ENCODE results near the gene DVL1. TPM values are rescaled to one million over a fixed set of nuclear protein-coding genes. Genes with fewer than 3 reads are reported as not detected.

Gene DVL1
- total and polyA plus RNA-seq, 9 of the 15 experiments (the other 6 are each of a cell fraction or from before 2014, with no cell fraction given): 0.62 to 135 (median 24.3) TPM

- TF ChIP-seq NCOR1 (IDR thresholded peaks at IDR 0.05) (no peak), ZNF282 (CRISPR knock-in tag; IDR thresholded peaks at IDR 0.05) (no peak), XRCC3 (IDR thresholded peaks at IDR 0.05) (no peak), E2F8 (IDR thresholded peaks at IDR 0.05; ENCODE audit: low read depth, partially characterized antibody) (no peak), HNRNPUL1 (IDR thresholded peaks at IDR 0.05; ENCODE audit: low read length) (no peak), GABPB1 (CRISPR knock-in tag; IDR thresholded peaks at IDR 0.05) (peak; percentile 57; the same call in 1 of the 2 replicates), FOXM1 (IDR thresholded peaks at IDR 0.05; ENCODE audit: low read depth) (no peak), FOXM1 (CRISPR knock-in tag; IDR thresholded peaks at IDR 0.05; ENCODE audit: low read depth) (no peak), ZNF239 (CRISPR knock-in tag; IDR thresholded peaks at IDR 0.05) (no peak), RBM25 (IDR thresholded peaks at IDR 0.05; ENCODE audit: low read depth, low read length, severe bottlenecking) (no peak), ZNF263 (CRISPR knock-in tag; IDR thresholded peaks at IDR 0.05; ENCODE audit: borderline replicate concordance) (no peak; the same call in 1 of the 2 replicates), ZNF668 (CRISPR knock-in tag; IDR thresholded peaks at IDR 0.05) (no peak), RAD21 (CRISPR knock-in tag; conservative IDR thresholded peaks at IDR 0.05 in 1 of 2, IDR thresholded peaks at IDR 0.05 in 1 of 2) (peak; percentile 43 to 56; a peak in 3 of 4 replicates), MEF2D (tag; conservative IDR thresholded peaks at IDR 0.05; ENCODE audit: low read depth) (no peak)
- TF ChIP-seq, protein P1, sequence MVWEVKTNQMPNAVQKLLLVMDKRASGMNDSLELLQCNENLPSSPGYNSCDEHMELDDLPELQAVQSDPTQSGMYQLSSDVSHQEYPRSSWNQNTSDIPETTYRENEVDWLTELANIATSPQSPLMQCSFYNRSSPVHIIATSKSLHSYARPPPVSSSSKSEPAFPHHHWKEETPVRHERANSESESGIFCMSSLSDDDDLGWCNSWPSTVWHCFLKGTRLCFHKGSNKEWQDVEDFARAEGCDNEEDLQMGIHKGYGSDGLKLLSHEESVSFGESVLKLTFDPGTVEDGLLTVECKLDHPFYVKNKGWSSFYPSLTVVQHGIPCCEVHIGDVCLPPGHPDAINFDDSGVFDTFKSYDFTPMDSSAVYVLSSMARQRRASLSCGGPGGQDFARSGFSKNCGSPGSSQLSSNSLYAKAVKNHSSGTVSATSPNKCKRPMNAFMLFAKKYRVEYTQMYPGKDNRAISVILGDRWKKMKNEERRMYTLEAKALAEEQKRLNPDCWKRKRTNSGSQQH (CRISPR knock-in tag; IDR thresholded peaks at IDR 0.05): no peak
- TF ChIP-seq, protein P2, sequence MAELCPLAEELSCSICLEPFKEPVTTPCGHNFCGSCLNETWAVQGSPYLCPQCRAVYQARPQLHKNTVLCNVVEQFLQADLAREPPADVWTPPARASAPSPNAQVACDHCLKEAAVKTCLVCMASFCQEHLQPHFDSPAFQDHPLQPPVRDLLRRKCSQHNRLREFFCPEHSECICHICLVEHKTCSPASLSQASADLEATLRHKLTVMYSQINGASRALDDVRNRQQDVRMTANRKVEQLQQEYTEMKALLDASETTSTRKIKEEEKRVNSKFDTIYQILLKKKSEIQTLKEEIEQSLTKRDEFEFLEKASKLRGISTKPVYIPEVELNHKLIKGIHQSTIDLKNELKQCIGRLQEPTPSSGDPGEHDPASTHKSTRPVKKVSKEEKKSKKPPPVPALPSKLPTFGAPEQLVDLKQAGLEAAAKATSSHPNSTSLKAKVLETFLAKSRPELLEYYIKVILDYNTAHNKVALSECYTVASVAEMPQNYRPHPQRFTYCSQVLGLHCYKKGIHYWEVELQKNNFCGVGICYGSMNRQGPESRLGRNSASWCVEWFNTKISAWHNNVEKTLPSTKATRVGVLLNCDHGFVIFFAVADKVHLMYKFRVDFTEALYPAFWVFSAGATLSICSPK (IDR thresholded peaks at IDR 0.05; ENCODE audit: borderline replicate concordance): no peak
- TF ChIP-seq, protein P3, sequence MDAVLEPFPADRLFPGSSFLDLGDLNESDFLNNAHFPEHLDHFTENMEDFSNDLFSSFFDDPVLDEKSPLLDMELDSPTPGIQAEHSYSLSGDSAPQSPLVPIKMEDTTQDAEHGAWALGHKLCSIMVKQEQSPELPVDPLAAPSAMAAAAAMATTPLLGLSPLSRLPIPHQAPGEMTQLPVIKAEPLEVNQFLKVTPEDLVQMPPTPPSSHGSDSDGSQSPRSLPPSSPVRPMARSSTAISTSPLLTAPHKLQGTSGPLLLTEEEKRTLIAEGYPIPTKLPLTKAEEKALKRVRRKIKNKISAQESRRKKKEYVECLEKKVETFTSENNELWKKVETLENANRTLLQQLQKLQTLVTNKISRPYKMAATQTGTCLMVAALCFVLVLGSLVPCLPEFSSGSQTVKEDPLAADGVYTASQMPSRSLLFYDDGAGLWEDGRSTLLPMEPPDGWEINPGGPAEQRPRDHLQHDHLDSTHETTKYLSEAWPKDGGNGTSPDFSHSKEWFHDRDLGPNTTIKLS (IDR thresholded peaks at IDR 0.05; ENCODE audit: borderline replicate concordance, low read depth): peak; percentile 66; the same call in 1 of the 2 replicates
- TF ChIP-seq, protein P4, sequence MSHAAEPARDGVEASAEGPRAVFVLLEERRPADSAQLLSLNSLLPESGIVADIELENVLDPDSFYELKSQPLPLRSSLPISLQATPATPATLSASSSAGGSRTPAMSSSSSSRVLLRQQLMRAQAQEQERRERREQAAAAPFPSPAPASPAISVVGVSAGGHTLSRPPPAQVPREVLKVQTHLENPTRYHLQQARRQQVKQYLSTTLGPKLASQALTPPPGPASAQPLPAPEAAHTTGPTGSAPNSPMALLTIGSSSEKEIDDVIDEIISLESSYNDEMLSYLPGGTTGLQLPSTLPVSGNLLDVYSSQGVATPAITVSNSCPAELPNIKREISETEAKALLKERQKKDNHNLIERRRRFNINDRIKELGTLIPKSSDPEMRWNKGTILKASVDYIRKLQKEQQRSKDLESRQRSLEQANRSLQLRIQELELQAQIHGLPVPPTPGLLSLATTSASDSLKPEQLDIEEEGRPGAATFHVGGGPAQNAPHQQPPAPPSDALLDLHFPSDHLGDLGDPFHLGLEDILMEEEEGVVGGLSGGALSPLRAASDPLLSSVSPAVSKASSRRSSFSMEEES (CRISPR knock-in tag; IDR thresholded peaks at IDR 0.05): no peak
Measured at GRCh38 chr1:1349256-1350012, at the start of gene DVL1 (continued).
